ENCODE data around the gene PRRC2B.
"Not testable (repeated sequence)": the region's sequence is repeated elsewhere in the genome, so short reads cannot be mapped to it uniquely, and the experiment has no call there.

PRRC2B gene

DNA sequence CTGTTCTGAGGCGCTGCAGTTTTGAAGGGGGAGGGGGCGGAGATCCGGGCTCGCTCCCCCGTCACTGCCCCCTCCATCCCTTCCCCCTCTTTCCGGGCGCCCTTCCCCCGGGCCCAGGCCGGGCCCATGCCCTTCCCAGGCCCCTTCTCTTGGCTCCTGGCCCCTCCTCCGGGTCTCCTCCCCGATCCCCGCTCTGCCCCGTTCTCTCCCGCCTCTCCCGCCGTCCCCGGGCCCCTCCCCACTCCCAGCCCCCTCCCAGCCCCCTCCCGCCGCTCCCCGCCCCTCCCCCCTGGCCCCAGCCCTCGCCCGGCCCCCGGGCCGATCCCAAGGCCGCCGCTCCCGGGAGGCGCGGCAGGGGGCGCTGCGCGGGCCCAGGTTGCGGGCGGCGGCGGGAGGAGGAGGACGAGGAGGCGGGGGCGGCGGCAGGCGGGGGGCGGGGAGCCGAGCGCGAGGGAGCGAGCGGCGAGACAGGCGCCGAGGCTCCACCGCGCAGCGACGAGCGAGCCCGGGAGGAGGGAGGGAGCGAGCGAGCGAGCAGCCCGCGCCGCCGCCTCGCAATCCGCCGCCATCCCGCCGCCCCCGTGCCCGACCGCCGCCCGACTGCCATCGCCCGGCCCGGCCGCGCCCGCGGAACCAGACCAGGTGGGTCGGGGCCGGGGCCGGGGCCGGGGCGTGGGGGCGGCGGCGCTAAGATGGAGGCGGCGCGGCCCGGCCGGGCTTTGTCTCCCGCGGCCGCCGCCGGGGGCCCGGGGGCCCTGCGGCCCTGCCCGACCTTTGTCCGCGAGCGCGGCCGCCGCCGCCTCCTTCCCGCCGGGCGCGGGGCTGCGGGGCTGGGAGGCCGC lies at the start of gene PRRC2B:
Gene PRRC2B, plus strand, starts transcription at position 465 of the 842 bp plus-strand sequence. CDS start 36,059 bp downstream, outside the sequence.
- peak; percentile 69 for DNase-seq

DNA sequence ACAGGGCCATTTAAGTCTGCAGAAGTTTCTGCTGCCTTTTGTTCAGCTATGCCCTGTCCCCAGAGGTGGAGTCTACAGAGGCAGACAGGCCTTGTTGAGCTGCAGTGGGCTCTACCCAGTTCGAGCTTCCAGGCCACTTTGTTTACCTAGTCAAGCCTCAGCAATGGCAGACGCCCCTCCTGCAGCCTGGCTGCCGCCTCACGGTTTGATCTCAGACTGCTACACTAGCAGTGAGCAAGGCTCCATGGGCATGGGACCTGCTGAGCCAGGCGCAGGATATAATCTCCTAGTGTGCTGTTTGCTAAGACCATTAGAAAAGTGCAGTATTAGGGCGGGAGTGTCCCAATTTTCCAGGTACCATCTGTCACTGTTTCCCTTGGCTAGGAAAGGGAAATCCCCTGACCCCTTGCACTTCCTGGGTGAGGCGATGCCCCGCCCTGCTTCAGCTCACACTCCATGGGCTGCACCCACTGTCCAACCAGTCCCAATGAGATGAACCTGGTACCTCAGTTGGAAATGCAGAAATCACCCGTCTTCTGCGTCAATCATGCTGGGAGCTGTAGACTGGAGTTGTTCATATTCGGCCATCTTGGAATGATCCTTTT lies 48.9 kb upstream of the PRRC2B start:
- DNase-seq, result not testable (repeated sequence)

DNA sequence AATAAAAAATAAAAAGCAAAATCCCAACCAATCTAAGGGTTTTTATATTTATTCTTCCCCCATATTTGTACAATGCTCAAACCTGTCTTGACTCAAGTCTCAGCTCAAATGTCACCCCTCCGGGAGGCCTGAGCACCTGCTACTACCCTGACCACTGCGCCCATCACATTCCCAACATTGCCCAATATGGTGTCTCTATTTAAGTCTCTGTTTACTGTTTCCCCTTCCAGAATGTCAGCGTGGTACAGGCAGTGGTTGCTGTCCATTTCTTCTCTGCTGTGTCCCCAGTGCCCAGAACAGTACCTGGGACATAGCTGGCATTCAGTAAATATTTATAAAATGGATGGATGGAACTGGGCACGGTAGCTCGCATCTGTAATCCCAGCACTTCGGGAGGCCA lies 47.3 kb upstream of the PRRC2B start:
- no peak for DNase-seq

DNA sequence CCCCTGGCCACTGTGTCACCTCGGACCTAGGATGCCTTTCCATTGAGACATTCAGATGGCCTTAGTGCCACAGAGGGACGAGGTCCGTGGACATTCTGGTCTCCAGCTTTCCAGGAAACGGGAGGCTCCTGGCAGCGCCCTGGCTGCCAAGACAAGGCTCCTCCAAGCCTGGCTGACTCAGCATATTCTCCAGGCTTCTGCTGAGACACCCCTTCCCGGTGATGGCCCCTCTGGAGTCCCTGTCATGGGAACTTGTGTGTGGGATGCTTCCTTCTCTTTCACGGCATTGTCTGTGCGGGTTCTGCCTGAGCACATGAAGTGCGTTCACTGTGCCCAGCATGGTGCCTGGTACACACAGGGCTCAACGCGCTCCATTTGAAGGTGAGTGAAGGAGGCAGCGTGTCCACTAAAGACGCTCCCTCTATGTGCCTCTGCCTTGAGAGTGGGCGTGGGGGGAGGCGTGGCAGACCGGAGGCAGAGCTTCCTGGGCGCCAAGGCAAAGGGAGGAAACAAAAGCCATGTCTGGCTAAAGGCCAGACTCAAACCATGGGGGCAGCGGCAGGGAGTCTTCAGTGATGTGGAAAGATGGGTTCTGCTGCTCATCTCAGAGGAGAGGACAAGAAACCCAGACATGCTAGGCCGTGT lies 46.4 kb upstream of the PRRC2B start:
- DNase-seq, result no peak

DNA sequence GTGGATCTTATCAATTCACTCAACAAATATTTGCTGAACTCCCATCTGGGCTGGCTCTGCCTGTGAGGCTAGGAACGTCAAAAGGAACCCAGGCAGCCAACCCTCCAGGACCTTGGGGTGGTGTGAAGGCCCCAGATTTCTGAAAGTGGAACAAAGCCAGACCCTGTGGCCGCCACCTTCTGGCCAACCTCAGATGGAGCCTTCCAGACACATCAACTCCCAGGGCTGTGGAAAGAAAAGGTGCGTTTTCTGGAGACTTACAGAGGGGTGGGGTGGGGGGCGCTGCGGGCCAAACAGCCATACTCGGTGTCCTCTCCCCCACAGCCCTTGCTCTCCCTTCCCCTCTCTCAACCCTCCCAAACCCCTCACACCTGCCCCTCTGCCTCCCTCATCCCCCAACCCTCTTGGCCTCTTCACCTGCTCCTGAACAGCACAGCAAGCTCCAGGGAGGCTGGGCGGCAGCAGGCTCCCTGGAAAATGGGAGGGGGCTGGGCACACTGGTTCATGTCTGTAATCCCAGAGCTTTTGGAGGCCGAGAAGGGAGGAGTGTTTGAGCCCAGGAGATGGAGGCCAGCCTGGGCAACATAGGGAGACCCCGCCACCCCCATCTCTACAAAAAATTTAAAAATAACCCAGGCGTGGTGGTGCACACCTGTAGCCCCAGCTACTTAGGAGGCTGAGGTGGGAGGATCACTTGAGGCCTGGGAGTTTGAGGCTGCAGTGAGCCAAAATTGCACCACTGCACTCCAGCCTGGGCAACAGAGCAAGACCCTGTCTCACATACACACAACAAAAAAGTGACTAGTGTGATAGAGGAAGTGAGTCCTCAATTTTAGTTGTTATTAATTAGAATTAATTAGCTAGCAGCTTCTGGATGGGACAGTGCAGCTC lies 45.0 kb upstream of the PRRC2B start:
- DNase-seq, result no peak

DNA sequence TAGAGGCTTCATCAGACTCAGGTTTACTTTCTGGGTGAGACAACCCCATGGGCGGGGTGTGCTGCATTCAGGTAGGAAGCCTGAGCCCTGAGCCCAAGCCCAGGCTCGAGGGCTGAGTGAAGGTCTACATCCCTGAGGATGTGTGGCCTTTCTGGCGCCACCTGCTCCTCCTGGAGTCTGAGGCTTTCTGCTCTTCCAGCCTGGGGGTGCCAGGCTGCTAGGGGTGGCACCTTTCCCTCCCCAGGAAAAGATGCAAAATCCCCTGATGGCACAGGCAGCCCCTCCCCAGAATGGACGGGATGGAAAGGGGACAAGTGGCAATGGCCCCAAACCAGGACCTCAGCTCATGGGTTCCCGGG lies 44.4 kb upstream of the PRRC2B start:
- no peak for DNase-seq

DNA sequence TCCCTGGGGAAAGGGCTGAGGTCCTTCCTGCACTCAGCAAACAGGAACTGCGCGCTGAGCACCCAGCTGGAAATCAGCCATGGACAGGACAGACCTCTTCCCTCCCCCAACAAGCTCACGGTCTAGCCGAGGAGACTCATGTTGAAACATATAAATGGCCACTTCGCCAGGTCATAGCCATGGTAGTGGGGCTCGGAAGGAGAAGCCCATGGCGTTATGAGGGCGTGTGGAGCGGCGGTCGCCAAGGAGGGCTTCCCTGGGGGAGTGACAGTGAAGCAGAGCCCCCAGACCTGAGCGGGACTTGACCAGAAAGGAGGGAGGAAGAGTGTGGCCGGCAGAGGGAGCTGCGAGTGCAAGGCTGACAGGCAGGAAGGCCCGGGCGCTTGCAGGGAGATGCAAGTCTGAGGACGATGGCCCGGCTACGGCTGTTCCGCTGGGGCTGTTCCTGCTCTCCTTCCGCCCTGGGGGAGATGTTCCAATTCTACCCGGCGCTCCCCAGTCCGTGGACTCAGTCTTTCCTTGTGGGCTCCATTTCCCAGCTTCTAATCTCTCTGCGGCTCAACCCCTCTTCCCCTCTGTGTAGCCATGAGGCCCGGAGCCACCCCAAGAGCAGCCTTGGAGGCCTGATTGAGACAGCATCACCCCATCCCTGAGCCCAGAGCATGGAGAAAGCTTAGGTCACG lies 43.9 kb upstream of the PRRC2B start:
- peak; percentile 71 for DNase-seq

DNA sequence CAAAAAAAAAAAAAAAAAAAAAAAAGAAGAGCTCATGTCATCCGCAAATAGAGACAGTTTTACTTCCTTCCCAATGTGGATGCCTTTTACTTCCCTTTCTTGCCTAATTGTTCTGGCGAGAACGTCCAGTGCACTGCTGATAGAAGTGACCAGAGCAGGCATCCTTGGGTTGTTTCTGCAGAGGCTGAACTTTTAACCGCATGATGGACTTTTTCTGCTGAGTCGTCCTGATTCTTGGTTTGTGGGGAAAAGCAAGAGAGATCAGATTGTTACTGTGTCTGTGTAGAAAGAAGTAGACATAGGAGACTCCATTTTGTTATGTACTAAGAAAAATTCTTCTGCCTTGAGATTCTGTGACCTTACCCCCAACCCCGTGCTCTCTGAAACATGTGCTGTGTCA lies 37.4 kb upstream of the PRRC2B start:
- DNase-seq, result not testable (repeated sequence)

DNA sequence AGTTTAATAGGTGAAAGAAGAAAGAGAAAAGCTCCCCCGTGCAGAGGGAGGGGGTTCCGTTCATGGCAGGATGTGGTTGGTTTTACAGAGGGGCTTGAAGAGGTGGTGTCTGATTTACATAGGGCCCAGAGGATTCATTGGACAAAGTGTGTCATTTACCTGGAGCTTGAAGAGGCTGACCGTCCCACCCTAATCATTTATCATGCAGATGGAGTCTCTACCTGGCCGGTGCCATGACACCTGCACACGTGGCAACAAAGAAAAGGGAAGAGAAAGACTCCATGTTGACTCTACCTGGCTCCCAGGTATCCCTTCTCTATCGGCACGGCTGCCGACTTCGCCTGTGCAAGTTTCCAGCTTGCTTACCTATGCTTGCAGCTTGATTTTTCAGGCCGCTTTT lies 35.3 kb upstream of the PRRC2B start:
- no peak for DNase-seq

DNA sequence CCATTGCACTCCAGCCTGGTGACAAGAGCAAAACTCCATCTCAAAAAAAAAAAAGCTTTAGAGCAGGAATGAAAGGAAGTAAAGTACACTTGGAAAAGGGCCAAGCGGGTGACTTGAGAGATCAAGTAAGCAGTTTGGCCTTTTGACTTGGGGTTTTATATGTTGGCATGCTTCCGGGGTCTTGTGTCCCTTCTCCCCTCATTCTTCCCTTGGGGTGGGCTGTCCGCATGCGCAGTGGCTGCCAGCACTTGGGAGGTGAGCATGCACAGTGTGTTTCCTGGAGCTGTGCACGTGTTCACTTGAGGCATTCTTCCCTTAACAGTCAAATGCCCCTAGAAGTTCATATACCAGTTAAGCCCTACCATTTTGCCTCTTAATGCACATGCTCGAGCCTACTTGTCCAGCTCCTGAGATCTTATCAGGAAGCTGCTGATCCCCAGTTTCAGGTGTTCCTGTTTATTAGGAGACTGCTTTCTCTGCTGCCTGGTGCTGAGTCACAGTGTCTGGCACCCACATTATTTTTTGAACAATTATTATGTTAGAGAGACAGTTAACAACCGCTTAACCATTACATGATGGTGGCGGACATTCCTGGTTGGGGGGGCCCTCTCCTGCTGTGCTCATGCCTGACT lies 32.6 kb upstream of the PRRC2B start:
- no peak for DNase-seq

DNA sequence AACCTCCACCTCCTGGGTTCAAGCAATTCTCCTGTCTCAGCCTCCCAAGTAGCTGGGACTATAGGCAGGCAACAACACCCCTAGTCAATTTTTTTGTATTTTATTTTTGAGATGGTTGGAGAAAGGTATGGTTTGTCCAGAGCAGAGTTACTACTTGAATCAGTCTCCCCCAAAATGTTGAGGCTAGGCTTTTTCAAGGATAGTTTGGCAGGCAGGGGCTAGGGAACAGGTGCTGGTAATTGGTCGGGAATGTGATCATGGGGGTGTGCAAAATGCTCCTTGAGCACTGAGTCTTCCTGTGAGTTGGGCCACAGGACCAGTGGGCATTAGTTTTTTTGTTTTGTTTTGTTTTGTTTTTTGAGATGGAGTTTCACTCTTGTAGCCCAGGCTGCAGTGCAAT lies 28.3 kb upstream of the PRRC2B start:
- DNase-seq, result no peak

DNA sequence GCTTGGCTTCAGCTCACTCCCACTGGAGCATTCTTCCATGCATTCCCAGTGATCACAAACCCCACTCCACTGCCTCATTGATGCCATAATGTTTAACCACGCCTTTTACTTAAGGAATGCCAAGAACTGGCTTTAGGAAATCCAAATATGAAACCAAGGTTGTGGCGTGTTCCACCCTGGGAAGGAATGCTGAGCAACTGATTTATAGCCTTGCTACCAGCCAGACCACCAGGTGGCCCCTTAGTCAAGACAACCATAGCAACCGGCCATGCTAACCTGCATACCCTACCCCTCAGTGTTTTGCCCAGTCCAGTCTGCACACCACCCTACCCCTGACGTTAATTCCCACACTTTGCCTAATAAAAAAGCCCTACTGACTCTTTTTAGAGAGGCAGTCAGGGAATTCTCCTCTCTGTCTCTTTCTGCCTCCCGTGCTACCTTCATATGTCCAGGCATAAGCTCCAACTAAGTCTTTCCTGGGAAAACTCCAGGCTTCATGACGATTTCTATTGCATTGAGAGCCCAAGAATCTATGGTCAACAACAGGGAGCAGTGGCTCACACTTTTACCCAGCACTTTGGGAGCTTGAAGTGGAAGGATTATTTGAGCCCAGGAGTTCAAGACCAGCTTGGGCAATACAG lies 27.0 kb upstream of the PRRC2B start:
- DNase-seq, result no peak

DNA sequence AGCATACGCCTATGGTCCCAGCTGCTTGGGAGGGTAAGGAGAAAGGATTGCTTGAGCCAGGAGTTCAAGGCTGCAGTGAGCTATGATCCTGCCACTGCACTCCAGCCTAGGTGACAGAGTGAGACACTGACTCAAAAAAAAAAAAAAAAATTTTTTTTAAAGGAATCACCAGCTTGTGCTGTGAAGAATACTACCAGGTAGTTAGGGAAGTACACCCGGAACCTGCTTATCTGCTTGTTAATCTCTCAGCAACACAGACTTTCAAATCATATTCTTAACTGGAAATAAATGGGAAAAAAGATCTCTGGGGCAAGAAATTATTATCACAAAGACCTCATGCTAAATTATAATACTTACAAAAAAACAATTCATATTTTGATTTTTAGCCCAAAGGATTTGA lies 26.4 kb upstream of the PRRC2B start:
- DNase-seq, result no peak

DNA sequence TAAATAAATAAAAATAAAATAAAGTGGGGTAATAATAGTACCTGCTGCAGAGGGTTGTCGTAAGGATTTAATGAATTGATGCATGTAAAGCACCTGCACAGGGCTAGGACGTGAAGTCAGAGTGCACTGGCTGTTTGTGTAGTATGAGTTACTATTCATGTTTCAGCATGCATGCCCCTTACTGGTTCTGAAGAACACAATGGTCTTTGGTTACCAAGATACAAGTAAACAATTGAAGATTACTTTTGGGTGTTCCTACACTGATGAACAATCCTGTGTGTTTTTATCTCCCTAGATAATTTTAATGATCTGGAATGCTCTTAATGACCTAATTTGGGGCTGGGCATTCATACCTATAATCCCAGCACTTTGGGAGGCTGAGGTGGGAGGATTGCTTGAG lies 23.2 kb upstream of the PRRC2B start:
- DNase-seq, result no peak

DNA sequence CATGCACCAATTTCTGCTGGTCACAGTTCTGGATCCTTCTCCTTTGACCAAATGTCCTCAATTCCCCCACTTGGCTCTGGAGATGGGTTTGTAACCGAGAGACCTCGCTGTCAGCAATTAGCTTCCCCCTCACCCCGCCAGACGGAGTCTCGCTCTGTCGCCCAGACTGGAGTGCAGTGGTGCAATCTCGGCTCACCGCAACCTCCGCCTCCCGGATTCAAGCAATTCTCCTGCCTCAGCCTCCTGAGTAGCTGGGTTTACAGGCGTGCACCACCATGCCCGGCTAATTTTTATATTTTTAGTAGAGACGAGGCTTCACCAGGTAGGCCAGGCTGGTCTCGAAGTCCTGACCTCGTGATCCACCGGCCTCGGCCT lies 21.3 kb upstream of the PRRC2B start:
- not testable (repeated sequence) for DNase-seq

DNA sequence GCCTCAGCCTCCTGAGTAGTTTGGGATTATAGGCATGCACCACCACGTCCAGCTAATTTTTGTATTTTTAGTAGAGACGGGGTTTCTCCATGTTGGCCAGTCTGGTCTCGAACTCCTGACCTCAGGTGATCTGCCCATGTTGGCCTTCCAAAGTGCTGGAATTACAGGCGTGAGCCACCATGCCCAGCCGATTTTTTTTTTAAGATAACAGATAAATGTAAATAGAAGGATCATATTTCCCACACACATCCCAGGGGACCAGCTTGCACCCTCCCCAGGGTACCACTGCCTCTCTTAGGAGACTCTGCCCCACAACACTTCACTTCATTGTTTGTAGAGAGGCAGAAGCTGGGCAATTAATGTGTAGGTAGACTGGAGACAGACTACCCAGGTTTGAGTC lies 19.2 kb upstream of the PRRC2B start:
- DNase-seq, result not testable (repeated sequence)

DNA sequence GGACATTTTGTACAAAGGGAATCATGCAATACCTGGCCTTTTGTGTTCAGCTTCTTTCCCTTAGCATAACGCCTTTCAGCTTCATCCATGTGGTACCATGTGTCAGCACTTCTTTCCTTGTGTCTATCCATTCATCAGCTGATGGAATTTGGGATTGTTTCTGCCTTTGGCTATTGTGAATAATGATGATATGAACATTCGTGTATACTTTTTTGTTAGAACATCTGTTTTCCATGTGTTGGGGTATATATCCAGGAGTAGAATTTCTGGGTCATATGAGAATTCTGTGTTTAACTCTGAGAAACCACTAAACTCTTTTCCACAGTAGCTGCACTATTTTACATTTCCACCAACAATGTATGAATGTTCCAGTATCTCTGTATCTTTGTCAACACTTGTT lies 14.8 kb upstream of the PRRC2B start:
- DNase-seq, result no peak

DNA sequence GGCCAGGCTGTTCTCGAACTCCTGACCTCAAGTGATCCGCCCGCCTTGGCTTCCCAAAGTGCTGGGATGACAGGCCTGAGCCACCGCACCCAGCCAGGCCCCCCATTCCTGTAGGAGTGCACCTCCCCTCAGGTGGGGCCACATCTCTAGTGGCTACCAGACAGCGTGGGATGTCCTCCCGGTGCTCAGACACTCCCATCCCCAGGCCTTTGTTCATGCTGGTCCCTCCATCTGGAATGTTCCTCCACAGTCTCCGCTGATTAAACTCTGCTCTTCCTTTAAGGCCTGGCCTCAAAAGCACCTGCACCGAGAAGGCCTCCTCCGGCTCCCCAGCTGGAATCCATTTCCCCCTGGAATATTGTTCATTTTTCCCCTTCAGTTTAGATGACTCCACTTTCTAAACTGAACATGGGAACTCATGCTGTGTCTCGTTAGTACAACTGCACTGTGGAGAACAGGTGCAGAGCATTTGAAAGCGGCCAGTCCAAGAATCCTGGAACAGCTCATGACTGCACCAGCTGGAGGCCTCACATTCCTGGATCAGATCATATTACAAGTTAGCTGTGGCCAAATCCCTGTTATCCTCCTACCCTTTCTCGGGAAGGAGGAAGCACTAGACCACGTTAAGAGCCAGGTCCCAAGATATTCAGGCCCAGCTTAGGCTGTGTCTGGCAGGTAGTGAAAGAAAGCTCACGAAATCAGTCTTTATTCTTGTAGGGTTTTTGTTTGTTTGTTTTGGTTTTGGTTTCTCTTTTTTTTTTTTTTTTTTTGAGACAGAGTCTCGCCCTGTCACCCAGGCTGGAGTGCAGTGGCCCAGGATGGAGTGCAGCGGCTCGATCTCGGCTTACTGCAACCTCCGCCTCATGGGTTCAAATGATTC lies 10.8 kb upstream of the PRRC2B start:
- peak; percentile 68 for DNase-seq

DNA sequence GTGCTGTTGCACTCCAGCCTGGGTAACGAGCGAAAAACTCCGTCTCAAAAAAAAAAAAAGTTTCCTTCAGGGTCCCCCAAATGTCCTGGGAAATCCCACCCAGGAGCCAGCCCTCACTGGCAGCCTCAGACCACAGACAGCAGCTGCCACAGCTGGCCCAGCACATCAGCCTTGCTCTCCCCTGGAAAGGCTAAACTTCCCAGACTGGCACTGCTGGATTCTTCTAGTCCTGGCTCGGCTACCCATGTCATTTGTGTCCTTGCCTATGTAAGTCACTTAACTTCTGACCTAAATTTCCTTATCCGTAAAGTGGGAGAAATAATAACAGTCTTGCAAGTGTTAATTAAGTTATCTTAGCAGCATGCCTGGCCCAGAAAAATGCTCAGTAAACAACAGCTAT lies 8.6 kb upstream of the PRRC2B start:
- DNase-seq, result no peak

DNA sequence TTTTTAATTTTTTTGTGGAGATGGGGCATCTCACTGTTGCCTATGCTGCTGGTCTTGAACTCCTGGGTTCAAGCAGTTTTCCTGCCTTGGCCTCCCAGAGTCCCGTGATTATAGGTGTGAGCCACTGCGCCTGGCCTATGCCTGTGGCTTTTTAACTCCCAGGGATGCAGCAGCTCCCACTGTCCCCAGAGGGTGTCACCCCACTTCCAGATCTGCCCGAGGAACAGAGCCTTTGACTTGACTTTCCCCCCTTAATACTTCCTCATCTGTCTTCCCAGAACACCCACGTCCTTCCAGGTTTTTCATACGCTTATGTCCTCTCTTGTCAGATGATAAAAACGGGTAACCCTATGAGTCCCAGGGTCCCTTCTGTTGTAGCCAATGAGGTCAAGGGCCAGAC lies 7.6 kb upstream of the PRRC2B start:
- no peak for DNase-seq

DNA sequence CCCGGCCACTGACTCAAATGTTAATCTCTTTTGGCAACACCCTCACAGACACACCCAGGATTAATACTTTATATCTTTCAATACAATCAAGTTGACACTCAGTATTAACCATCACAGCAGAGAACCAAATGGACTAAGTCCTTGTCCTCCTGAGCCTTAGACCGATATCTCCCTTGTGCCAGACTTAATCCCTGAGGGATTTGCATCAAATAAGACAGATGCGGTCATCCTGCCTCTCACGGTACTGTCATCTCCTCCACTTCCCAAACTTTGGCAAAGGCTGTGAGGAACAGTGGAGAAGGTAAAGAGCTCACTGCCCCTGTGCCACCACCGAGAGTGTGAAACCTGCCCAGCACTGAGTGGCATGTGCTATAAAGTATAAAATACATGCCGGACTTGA lies 6.5 kb upstream of the PRRC2B start:
- DNase-seq, result no peak
